Measurements from ENCODE around the gene HPCAL1. TPM values are rescaled to one million over a fixed set of nuclear protein-coding genes. Genes with fewer than 3 reads are reported as not detected.

HPCAL1 gene
- total and polyA plus RNA-seq, 2 of the 8 experiments (the other 6 are each of a cell fraction or from before 2014, with no cell fraction given), result 5.8 to 8.6 TPM

DNA sequence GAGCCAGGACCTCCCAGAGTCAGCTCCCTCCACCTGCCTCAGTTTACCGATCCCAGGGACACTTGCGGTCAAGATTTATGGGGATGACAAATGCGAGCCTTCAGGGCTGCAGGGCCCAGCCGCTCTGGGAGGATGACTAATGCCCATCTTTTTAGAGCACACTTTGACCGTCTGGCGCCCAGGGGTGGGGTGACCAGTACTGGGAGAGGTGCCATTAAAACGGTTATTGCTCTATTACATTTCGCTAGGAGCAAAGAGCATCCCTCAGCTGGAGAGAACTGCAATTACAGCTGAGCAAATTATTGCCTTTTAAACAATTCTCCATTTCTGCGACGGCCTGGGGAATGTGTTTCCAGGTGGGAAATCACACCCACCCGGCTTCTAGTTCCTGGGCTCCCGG, 42.6 kb upstream of the HPCAL1 start:
- TF ChIP-seq CTBP2 (IDR thresholded peaks at IDR 0.05; ENCODE audit: borderline replicate concordance, insufficient read depth, insufficient read length, low read length), result no peak
- TF ChIP-seq GABPA (IDR thresholded peaks at IDR 0.05; ENCODE audit: borderline replicate concordance, insufficient read depth, low read length), result no peak
- TF ChIP-seq KDM1A (IDR thresholded peaks at IDR 0.05; ENCODE audit: borderline replicate concordance, low read length), result no peak
- TF ChIP-seq, protein P1, sequence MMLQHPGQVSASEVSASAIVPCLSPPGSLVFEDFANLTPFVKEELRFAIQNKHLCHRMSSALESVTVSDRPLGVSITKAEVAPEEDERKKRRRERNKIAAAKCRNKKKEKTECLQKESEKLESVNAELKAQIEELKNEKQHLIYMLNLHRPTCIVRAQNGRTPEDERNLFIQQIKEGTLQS (IDR thresholded peaks at IDR 0.05; ENCODE audit: insufficient read depth, low read depth, low read length), result no peak
- no peak for TF ChIP-seq SRF (IDR thresholded peaks at IDR 0.05; ENCODE audit: low read depth, low read length)
- TF ChIP-seq SIX5 (IDR thresholded peaks at IDR 0.05; ENCODE audit: low read depth, low read length), result no peak
- TF ChIP-seq TCF12 (IDR thresholded peaks at IDR 0.05; ENCODE audit: low read depth, low read length), result no peak
- TF ChIP-seq RAD21 (IDR thresholded peaks at IDR 0.05 in 1 of 2, conservative IDR thresholded peaks at IDR 0.05 in 1 of 2; ENCODE audit: low read depth in 2 of 2, low read length in 2 of 2), result no peak
- no peak for FAIRE-seq
- no peaks in the 10 kb centered on the region for H3K9me3 ChIP-seq (ENCODE audit: insufficient read depth in 2 of 2, low read depth in 1 of 2, low read length in 1 of 2)
- H3K9ac ChIP-seq (replicated peaks in 1 of 4; ENCODE audit: extremely low read depth in 1 of 4, low read depth in 3 of 4, low read length in 3 of 4), result no peak overlapping the region
- H3K79me2 ChIP-seq (ENCODE audit: control insufficient read depth in 1 of 2, insufficient read depth in 2 of 2, low read length in 2 of 2), result no peaks in the 10 kb centered on the region
- no peak overlapping the region for H3K4me2 ChIP-seq (ENCODE audit: insufficient read depth in 1 of 2, low read depth in 2 of 2, low read length in 2 of 2)
- H2BK15ac ChIP-seq (ENCODE audit: low read length), result no peak overlapping the region
- no peaks in the 10 kb centered on the region for H3K23me2 ChIP-seq (ENCODE audit: low read depth, low read length)
- H2AK5ac ChIP-seq (ENCODE audit: low read depth, low read length), result no peak overlapping the region
- no peak overlapping the region for H3K23ac ChIP-seq (ENCODE audit: insufficient read length)
- no peak overlapping the region for H2BK5ac ChIP-seq (ENCODE audit: low read depth, low read length)
- no peaks in the 10 kb centered on the region for H3K79me1 ChIP-seq (ENCODE audit: low read depth, low read length)
- WGBS, 2 experiments (ENCODE audit: extremely low coverage in 1 of 2, insufficient coverage in 1 of 2, insufficient read length in 1 of 2, insufficient replicate concordance in 2 of 2, low coverage in 1 of 2, low lambda C conversion rate in 2 of 2, missing lambda C conversion rate in 1 of 2), result 76% methylated on average over 12 of the region's 12 CpGs; no CpG with 5 or more reads in 1 of the 2 experiments
- no peak overlapping the region for H3K27ac ChIP-seq (ENCODE audit: low read depth, low read length)
- no peak overlapping the region for H3K18ac ChIP-seq (ENCODE audit: extremely low read depth, low read length)
- ChIA-PET POLR2A (ENCODE audit: partially characterized antibody) (no interaction called here), CTCF (ENCODE audit: partially characterized antibody) (interaction anchor here (0.6 to 0.8 kb wide), 2 partner anchors 18 to 19 kb away, joined by 3 read pairs; no protein-coding TSS in a partner anchor)
- H3K56ac ChIP-seq (replicated peaks; ENCODE audit: insufficient read length, low read depth, low read length), result no peak overlapping the region
- H4K5ac ChIP-seq (ENCODE audit: insufficient read length, low read depth, low read length), result no peak overlapping the region
- no peak overlapping the region for H2BK20ac ChIP-seq (ENCODE audit: low read length)
- no peaks in the 10 kb centered on the region for H4K20me1 ChIP-seq (replicated peaks in 1 of 2; ENCODE audit: control insufficient read depth in 1 of 2, insufficient read depth in 2 of 2, low read length in 2 of 2)
- no peak overlapping the region for H3K4me3 ChIP-seq (ENCODE audit: extremely low read depth in 1 of 4, insufficient read depth in 2 of 4, low read depth in 3 of 4, low read length in 4 of 4)
- no peak for DNase-seq (ENCODE audit: low read depth in 1 of 2, low spot score in 2 of 2)
- H3K4ac ChIP-seq (replicated peaks; ENCODE audit: insufficient read length, low read depth, low read length), result no peak overlapping the region
- H3K27me3 ChIP-seq (replicated peaks in 1 of 4; ENCODE audit: control insufficient read depth in 3 of 4, extremely low read depth in 1 of 4, insufficient read depth in 3 of 4, low read length in 3 of 4), result no peaks in the 10 kb centered on the region
- no peaks in the 10 kb centered on the region for H3K4me1 ChIP-seq (replicated peaks in 1 of 4; ENCODE audit: control insufficient read depth in 3 of 4, insufficient read depth in 4 of 4, low read length in 3 of 4)
- H2BK120ac ChIP-seq (replicated peaks; ENCODE audit: low read depth, low read length), result no peak overlapping the region
- H4K91ac ChIP-seq (replicated peaks; ENCODE audit: insufficient read length, low read length), result no peak overlapping the region
- no peak overlapping the region; the same call in 1 of the 2 replicates for H4K8ac ChIP-seq (ENCODE audit: extremely low read depth, insufficient read depth, low read length)
- H3K14ac ChIP-seq (ENCODE audit: insufficient read length), result no peak overlapping the region
- no peak overlapping the region for H2BK12ac ChIP-seq (ENCODE audit: low read depth, low read length)
- no peak overlapping the region for H2AFZ ChIP-seq (ENCODE audit: low read length)
- no peaks in the 10 kb centered on the region for H3K36me3 ChIP-seq (ENCODE audit: control insufficient read depth in 2 of 4, insufficient read depth in 4 of 4, low read length in 3 of 4)
